ENCODE results near the gene PABPN1L. TPM values are rescaled to one million over a fixed set of nuclear protein-coding genes. Genes with fewer than 3 reads are reported as not detected.

PABPN1L gene
- polyA plus RNA-seq, 1 experiment = not detected

DNA sequence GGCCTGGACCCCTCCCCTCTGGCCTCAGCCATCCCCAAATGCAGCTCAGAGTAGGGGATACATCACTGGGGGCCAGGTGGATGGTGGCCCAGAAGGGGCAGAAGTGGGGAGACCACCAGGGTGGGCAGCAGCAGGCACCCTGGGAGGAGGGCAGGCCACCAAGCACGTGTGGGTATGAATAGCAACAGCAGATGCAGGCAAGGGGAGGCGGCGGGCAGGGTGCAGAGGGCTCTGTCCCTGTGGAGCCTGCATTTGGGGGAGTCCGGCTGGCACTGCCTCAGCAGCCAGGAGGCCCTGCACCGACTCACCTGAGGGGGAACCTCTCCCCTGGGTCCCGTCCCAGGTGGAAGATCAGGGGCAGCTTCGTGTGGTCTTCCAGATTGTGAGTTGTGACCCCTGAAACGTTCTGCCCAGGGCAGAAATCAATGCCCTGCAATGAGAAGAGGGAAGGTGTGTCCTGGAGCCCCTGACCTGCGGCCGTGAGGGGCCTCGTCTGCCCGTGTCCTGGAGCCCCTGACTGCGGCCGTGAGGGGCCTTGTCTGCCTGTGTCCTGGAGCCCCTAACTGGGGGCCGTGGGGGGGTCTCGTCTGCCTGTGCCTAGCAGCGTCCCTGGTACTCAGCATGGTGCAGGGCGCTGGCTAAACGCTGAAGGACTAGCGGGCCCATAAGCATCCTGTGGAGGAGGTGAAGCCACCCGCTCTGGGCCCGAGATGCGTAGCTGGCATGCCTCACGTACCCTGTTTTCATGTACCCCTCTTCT, 44.0 kb downstream of the PABPN1L start:
- DNase-seq (ENCODE audit: low read depth, low spot score) = no peak
- CTCF ChIA-PET = no interaction called here
- POLR2A ChIA-PET = no interaction called here
- Histone ChIP-seq H3K9me3 (ENCODE audit: control insufficient read depth, insufficient read depth, low read length) (no peaks in the 10 kb centered on the region; the same call in 1 of the 2 replicates), H3K4me3 (ENCODE audit: low read depth, low read length) (no peak overlapping the region), H3K27me3 (ENCODE audit: control insufficient read depth, insufficient read depth, low read length) (no peaks in the 10 kb centered on the region), H3K27ac (ENCODE audit: low read depth, low read length) (no peak overlapping the region)
- no peak for TF ChIP-seq CTCF (IDR thresholded peaks at IDR 0.05; ENCODE audit: low read depth, low read length)

- H3K9me3 ChIP-seq (ENCODE audit: control insufficient read depth, insufficient read depth, low read length) = no peaks in the 10 kb centered on the region; the same call in 1 of the 2 replicates
- DNase-seq (ENCODE audit: low read depth, low spot score) = no peak
- no peak overlapping the region for H3K27ac ChIP-seq (ENCODE audit: low read depth, low read length)
- TF ChIP-seq CTCF (IDR thresholded peaks at IDR 0.05; ENCODE audit: low read depth, low read length) = 0 out of 2 replicates have a peak, but pooled peaks have one; percentile 4
- ChIA-PET CTCF (no interaction called here), POLR2A (no interaction called here)
- no peak overlapping the region for H3K4me3 ChIP-seq (ENCODE audit: low read depth, low read length)
- no peaks in the 10 kb centered on the region for H3K27me3 ChIP-seq (ENCODE audit: control insufficient read depth, insufficient read depth, low read length)
These were observed 45.2 kb downstream of the PABPN1L start for GRCh38 chr16:88821168-88821850.

DNA sequence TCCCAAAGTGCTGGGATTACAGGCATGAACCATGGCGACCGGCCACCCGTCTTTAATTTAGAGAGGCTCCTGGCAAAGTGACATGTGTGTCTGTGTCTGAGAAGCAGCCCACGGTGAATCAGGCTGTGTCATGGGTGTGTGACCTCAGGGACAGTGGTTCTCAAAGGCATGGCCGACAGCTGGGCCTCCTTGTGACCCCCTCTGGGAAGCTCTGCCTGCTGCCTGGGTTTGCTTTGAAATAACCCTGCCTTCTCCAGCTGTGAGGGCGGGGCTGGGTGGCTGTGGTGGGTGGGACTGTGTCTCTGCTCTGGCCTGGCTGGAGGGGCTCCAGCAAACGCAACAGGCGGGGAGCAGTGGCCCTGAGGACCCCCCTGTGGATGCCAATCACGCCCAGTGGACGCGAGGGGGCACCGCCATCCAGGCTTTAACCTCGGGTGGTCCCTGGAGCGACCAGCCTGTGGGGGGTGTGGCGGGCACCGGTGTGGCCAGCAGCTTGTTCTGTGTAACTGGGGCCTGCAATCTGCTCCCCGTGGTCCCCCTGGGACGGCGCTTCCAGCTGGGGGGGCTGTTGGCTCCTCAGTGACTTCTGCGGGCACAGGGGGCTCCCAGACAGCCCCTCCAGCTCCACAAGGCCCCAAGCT, 46.0 kb downstream of the PABPN1L start:
- POLR2A ChIA-PET = no interaction called here
- DNase-seq (ENCODE audit: low read depth, low spot score) = no peak
- Histone ChIP-seq H3K4me3 (ENCODE audit: low read depth, low read length) (no peak overlapping the region), H3K27me3 (ENCODE audit: control insufficient read depth, insufficient read depth, low read length) (no peaks in the 10 kb centered on the region), H3K9me3 (ENCODE audit: control insufficient read depth, insufficient read depth, low read length) (no peaks in the 10 kb centered on the region; the same call in 1 of the 2 replicates), H3K27ac (ENCODE audit: low read depth, low read length) (no peak overlapping the region)
- no peak for TF ChIP-seq CTCF (IDR thresholded peaks at IDR 0.05; ENCODE audit: low read depth, low read length)
- CTCF ChIA-PET = interaction anchor here (0.6 to 1.0 kb wide), 2 partner anchors 9 to 28 kb away, joined by 3 read pairs; no protein-coding TSS in a partner anchor

DNA sequence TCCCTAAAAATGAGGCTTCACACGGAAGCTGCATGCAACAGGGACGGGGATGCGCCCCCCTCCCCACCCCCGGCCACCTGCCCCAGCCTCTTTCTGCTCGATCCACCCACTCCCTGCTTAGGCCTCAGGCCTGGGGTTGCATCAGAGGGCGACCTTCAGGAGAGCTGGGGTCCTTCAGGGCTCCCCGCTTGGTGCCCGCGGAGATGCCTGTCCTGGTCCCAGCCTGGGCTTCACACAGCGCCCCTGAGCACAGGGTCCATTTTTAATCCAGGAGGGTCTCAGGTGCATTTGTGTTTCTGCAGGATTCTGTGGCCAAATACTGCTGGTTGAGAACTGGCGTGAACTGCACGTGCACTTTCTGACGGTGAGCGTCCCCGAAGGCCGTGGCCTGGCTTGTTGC, 47.3 kb downstream of the PABPN1L start:
- Histone ChIP-seq H3K27me3 (ENCODE audit: control insufficient read depth, insufficient read depth, low read length) (no peaks in the 10 kb centered on the region), H3K4me3 (ENCODE audit: low read depth, low read length) (no peak overlapping the region), H3K27ac (ENCODE audit: low read depth, low read length) (no peak overlapping the region), H3K9me3 (ENCODE audit: control insufficient read depth, insufficient read depth, low read length) (no peaks in the 10 kb centered on the region; the same call in 1 of the 2 replicates)
- no peak for DNase-seq (ENCODE audit: low read depth, low spot score)
- CTCF ChIA-PET = interaction anchor here (1.6 kb wide), 1 partner anchor 38 kb away, joined by 3 read pairs; the partner anchor contains the start of genes GALNS and TRAPPC2L
- TF ChIP-seq CTCF (IDR thresholded peaks at IDR 0.05; ENCODE audit: low read depth, low read length) = no peak
- POLR2A ChIA-PET = no interaction called here
